Right forelimb (tissue), 1 donor: ENCODE data around the gene KLHL10.

ENCODE experiments used
- DNase-seq: peaks from one replicate; pipeline ENCODE4 v3.0.0-alpha.2; 2018

The KLHL10 gene

GRCh38 chr17:41837761-41838538 is at the start of gene KLHL10:
KLHL10 (plus strand) TSS chr17:41837825; CDS start chr17:41837933, 108 bp downstream.
- DNase-seq, result no peak

- DNase-seq, result no peak
Measured at GRCh38 chr17:41792845-41793783, 44.5 kb upstream of the KLHL10 start.

- no peak for DNase-seq
Measured at GRCh38 chr17:41793784-41794539, 43.7 kb upstream of the KLHL10 start.

DNA sequence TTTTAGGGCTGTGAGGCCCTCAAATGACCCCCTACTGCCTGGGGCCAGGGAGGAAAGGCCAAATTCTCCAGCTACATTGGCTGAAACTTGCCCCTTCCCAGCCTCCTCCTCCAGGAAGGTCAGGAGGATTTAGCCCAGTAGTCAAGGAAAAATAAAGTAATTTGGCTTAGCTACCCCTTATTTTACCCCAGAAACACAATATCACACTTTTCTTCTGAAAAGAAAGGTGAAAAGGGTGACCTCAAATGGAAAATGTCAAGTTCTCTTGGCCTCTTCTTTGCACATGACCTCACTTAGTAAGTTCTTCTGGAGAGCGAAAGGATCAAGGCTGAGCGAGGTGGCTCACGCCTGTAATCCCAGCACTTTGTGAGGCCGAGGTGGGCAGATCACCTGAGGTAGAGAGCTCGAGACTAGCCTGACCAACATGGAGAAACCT is 43.1 kb upstream of the KLHL10 start:
- DNase-seq, result no peak

DNA sequence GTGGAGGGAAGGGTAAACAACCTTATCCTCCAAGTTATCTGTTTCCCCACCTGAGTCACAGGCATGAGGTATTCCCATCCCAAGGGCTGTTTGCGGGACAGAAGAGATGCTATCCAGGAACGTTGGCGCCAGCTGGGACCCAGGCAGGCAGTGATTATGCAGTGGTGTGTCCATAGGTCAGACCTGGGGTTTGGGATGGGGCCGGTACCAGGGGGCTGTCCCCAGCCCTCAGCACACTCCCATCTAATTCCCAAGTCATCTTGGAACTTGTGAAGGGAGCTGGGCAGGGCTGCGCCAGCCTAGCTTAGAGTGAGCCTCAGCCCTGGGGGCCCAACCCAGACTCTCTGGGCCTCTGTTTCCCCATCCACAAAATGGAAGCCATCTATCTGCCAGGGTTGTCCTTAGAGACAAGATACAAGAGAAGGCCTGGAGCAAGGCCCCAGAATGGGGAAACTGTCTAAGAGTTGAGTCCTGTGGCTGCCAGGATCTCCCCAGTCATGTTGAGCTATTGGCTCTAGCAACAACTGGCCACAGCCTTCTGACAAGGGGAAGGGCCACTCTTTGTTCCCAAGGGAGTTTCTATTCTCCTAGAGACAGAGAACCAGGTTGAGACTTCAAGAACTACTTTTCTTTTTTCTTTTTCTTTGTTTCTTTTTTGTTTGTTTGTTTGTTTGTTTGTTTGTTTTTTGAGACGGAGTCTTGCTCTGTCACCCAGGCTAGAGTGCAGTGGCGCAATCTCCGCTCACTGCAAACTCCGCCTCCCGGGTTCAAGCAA is 41.3 kb upstream of the KLHL10 start:
- DNase-seq, result no peak

DNA sequence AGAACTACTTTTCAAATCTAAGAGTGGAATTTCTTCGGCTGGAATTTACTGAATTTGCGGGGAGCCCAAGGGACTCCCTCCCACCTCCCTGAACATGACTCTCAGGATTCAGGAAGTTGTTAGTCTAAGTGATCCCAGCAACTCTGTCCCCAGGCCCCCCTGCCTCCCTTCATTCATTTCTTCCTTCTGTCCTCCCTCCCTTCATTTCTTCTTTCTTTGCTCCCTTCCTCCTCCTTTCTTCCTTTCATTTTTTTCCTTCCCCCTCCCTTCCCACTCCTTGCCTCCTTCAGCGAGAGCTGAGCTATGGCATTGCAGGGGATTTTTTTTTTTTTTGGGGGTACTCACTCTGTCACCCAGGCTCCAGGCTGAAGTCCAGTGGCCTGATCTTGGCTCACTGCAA is 40.2 kb upstream of the KLHL10 start:
- DNase-seq, result no peak

GRCh38 chr17:41799366-41799765 is 38.3 kb upstream of the KLHL10 start:
- DNase-seq, result no peak

- no peak for DNase-seq
Measured at GRCh38 chr17:41800601-41801373, 36.8 kb upstream of the KLHL10 start.

DNA sequence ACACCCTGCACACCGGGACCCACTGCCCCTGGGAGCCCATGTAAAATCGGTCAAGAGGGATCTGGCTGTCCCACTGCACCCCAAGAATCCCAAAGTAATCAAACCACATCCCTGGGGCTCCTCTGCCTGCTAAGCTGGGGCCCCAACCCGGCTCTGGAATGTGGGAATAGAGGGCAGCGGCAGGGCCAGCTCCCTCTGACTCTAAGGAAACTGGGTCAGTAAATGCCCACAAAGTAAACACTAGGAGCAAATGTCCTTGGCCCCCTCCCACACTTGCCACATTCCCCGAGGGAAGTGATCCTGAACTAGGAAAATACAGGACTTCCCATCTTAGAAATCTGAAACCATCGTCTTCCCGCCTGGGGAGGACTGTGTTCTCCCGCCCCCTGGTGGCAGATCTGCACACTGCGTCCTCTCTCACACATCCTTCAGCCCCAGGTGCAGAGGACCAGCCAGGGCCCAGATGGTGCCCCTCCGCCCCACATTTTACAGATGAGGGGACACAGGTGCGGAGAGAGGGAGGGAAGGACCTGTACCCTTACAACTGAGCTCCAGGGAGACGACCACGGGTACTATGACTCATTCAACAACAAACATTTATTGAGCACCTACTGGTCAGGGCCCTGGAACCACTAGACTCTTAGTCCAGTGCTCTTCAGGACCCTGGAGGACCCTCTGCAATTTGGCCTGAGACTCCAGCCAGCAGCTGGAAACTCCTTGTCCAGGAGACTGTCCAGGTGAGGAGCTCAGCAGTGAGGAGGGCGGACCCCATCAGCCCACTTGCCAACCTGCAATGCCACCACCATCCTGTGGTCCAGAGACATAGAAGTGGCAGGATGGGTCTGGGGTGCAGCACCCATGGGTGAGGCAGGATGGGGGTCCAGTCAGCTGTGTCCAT is 36.0 kb upstream of the KLHL10 start:
- DNase-seq, result peak; percentile 90

DNA sequence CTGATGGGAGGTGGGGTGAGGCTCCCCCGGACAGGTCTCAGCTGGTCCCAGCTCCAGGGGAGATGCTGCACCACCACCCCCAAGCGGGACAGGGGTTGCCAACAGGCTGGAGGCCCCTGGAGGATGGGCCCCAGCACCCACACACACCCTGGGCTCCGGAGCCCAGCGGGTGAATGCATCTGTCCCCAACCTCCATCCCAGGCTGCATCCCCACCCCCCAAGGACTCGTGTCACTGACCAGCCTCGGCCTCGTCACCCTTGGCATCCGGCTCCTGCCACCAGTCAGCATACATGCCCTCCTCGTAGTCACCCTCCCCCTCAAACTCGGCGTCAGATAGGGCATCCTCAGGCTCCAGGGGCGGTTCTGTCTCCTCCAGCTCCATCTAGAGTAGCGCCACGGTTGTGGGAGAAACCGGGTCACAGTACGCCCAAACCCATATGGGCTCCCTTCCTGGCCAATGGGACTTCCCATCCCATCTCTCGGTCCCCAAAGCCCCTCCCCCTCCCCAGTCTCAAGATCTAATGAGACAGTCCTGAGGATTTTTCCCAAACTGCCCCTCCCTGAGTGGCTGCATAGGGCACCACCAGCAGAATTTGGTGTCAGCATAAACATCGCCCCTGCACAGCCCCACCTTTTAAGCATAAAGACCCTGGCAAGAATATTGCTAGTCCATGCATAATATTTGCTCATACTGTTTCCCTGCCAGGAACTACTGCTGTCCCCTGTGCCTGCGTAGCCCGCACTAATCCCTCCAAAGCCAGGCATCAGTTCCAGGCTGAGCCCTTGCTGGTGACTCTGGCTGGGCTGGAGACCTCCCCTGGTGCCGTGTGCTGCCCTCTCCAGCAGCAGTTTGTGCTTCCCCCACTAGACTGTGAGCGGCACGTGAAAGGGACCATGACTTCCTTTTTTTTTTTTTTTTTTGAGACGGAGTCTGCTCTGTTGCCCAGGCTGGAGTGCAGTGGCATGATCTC is 34.3 kb upstream of the KLHL10 start:
- DNase-seq, result no peak

GRCh38 chr17:41806685-41807445 is 30.8 kb upstream of the KLHL10 start:
- no peak for DNase-seq

DNA sequence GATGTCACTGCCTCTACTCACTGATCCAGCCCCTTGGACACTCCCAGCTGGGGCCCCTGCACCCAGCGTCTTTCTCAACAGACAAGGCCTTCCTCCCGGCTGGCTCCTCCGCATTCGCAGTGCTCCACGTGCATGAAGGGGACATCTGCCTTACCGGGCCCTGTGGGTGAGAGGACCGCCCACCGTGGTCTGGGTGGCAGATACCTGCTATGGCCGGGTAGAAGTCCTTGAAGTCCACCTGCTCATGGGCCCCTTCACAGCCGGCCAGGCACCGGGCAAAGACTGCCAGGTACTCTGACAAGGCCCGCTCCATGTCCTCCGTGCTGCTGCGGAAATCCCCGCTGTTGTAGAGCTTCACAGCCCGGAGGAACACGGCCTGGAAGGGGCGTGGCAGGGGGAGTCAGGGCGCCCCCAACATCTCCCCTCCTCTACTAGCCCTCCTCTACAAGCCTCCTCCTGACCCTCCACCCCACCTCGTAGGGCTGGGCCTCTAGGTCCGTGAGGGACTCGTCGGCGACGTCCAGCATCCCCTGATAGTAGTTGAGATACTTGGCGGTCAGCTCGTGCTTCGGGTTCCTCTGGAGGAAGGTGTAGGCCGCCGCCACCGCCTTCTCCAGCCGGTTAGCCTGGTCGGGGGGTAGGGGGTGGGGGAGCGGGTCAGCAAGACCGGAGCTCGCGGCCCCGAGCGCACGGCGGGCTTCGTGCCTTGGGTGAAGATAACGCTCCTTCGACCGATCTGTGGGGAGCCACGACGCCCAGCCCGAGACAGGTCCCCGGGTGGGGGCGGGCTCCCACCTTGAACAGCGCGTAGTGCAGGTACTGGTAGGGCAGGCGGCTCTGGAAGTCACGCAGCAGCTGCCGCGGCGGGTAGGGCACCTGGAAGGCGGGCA is 26.7 kb upstream of the KLHL10 start:
- DNase-seq, result no peak

DNA sequence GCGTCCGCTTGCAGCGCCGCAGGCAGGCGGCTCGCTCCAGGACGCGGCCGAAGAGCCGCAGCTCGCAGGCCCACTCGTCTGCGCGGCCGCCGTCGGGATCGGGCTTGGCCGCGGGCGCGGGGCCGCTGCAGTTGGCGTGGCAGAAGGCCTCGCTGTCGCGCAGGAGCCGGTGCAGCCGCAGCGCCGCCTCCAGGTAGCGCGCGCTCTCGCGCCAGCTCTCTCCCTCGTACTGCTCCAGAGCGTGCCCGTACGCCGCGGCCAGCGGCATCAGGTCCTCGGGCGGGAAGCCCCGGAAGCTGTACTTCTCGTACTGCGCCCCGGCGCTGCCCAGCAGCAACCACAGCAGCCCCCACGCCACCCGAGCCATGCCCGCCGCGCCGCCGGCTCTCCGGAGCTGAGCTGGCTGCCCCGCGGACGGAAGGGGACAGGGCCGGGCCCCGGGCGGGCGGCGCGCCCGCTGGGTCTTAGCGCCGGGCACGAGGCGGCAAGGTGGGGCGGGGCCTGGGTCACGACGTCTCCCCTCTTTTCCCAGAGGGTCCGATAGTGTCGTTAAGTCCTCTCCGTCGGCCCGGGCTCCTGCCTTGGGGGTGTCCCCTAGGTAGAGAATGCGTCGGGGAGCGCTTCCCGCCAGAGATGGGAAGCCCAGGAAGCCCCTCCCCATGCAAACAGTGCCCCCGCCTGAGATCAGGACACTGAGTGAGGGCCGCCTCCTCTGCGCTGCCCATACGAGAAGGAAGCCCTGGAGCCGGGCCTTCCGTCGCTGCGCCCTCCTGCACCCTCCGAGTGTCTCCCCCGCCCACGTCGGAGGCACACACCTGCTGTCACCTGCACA is 25.9 kb upstream of the KLHL10 start, which contains the start of gene P3H4:
TSS of gene P3H4 (minus strand) at position 401 of the 832 bp plus-strand sequence. CDS start at position 367, 34 bp downstream.
- peak; percentile 92 for DNase-seq

- DNase-seq, result peak; percentile 95
Measured at GRCh38 chr17:41812381-41813151, 25.1 kb upstream of the KLHL10 start, which contains the start of gene FKBP10. FKBP10 (plus strand) TSS chr17:41813004; CDS start chr17:41813035, 31 bp downstream.

GRCh38 chr17:41813152-41813680 is 24.4 kb upstream of the KLHL10 start:
- DNase-seq, result no peak
